Liver (tissue), 3 donors: ENCODE data around the gene SPEN.

Experiments used
- EGR1 ChIP-seq, 2 donors: IDR thresholded peaks; 2 replicates each; pipeline ENCODE4 v1.6.1; 2016 to 2018; ENCODE audit warnings: antibody characterized with exemption in 2 of 2, low read depth in 2 of 2
- FOXA1 ChIP-seq: IDR thresholded peaks from 2 replicates; pipeline ENCODE4 v1.6.1; 2016; ENCODE audit warnings: antibody characterized with exemption
- GABPA ChIP-seq, 2 donors: IDR thresholded peaks in 1 of 2; conservative IDR thresholded peaks in 1 of 2; 2 replicates each; pipeline ENCODE4 v1.6.1; 2016; ENCODE audit warnings: antibody characterized with exemption in 2 of 2, mild to moderate bottlenecking in 1 of 2, moderate library complexity in 1 of 2
- HNF4A ChIP-seq, 2 donors: conservative IDR thresholded peaks; 2 replicates each; pipeline ENCODE4 v1.6.1; 2016; ENCODE audit warnings: antibody characterized with exemption in 2 of 2, mild to moderate bottlenecking in 2 of 2
- JUND ChIP-seq, 2 donors: IDR thresholded peaks; 2 replicates each; pipeline ENCODE4 v1.6.1; 2016; ENCODE audit warnings: antibody characterized with exemption in 2 of 2
- RAD21 ChIP-seq, 2 donors: IDR thresholded peaks; 2 replicates each; pipeline ENCODE4 v1.6.1; 2016; ENCODE audit warnings: antibody characterized with exemption in 2 of 2, mild to moderate bottlenecking in 2 of 2
- SP1 ChIP-seq: IDR thresholded peaks from 2 replicates; pipeline ENCODE4 v1.6.1; 2018; ENCODE audit warnings: antibody characterized with exemption, mild to moderate bottlenecking
- TAF1 ChIP-seq: conservative IDR thresholded peaks from 2 replicates; pipeline ENCODE4 v1.6.1; 2016; ENCODE audit warnings: antibody characterized with exemption, mild to moderate bottlenecking
- YY1 ChIP-seq: IDR thresholded peaks from 2 replicates; pipeline ENCODE4 v1.6.1; 2016; ENCODE audit warnings: antibody characterized with exemption, mild to moderate bottlenecking
- TF ChIP-seq, protein P1 (sequence below): IDR thresholded peaks from 2 replicates; pipeline ENCODE4 v1.6.1; 2016; ENCODE audit warnings: antibody characterized with exemption, mild to moderate bottlenecking
- TF ChIP-seq, protein P2 (sequence below): fragments of 150-350 bp; IDR thresholded peaks from 2 replicates; pipeline ENCODE4 v1.5.1; 2017; ENCODE audit warnings: improper control_type of control experiment, low read depth, low read length; ENCODE audit not compliant: missing input control
- TF ChIP-seq, protein P3 (sequence below): IDR thresholded peaks from 2 replicates; pipeline ENCODE4 v1.6.1; 2016; ENCODE audit warnings: antibody characterized with exemption
- TF ChIP-seq, protein P4 (sequence below): IDR thresholded peaks from 2 replicates; pipeline ENCODE4 v1.6.1; 2016; ENCODE audit warnings: antibody characterized with exemption
- TF ChIP-seq, protein P5 (sequence below): IDR thresholded peaks from 2 replicates; pipeline ENCODE4 v1.6.1; 2016; ENCODE audit warnings: antibody characterized with exemption
- donor health status: healthy.
- donor health status: healthy.

DNA sequence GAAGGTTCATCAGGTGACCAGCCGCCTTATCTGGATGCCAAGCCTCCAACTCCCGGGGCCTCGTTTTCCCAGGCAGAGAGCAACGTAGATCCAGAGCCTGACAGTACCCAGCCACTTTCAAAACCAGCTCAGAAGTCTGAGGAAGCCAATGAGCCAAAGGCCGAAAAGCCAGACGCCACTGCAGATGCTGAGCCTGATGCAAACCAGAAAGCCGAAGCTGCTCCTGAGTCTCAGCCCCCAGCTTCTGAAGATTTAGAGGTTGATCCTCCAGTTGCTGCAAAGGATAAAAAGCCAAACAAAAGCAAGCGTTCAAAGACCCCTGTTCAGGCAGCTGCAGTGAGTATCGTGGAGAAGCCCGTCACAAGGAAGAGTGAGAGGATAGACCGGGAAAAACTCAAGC, 83.9 kb downstream of the SPEN start:
- TF ChIP-seq, protein P1, sequence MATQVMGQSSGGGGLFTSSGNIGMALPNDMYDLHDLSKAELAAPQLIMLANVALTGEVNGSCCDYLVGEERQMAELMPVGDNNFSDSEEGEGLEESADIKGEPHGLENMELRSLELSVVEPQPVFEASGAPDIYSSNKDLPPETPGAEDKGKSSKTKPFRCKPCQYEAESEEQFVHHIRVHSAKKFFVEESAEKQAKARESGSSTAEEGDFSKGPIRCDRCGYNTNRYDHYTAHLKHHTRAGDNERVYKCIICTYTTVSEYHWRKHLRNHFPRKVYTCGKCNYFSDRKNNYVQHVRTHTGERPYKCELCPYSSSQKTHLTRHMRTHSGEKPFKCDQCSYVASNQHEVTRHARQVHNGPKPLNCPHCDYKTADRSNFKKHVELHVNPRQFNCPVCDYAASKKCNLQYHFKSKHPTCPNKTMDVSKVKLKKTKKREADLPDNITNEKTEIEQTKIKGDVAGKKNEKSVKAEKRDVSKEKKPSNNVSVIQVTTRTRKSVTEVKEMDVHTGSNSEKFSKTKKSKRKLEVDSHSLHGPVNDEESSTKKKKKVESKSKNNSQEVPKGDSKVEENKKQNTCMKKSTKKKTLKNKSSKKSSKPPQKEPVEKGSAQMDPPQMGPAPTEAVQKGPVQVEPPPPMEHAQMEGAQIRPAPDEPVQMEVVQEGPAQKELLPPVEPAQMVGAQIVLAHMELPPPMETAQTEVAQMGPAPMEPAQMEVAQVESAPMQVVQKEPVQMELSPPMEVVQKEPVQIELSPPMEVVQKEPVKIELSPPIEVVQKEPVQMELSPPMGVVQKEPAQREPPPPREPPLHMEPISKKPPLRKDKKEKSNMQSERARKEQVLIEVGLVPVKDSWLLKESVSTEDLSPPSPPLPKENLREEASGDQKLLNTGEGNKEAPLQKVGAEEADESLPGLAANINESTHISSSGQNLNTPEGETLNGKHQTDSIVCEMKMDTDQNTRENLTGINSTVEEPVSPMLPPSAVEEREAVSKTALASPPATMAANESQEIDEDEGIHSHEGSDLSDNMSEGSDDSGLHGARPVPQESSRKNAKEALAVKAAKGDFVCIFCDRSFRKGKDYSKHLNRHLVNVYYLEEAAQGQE = no peak
- TF ChIP-seq, protein P2, sequence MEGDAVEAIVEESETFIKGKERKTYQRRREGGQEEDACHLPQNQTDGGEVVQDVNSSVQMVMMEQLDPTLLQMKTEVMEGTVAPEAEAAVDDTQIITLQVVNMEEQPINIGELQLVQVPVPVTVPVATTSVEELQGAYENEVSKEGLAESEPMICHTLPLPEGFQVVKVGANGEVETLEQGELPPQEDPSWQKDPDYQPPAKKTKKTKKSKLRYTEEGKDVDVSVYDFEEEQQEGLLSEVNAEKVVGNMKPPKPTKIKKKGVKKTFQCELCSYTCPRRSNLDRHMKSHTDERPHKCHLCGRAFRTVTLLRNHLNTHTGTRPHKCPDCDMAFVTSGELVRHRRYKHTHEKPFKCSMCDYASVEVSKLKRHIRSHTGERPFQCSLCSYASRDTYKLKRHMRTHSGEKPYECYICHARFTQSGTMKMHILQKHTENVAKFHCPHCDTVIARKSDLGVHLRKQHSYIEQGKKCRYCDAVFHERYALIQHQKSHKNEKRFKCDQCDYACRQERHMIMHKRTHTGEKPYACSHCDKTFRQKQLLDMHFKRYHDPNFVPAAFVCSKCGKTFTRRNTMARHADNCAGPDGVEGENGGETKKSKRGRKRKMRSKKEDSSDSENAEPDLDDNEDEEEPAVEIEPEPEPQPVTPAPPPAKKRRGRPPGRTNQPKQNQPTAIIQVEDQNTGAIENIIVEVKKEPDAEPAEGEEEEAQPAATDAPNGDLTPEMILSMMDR = no peak
- TF ChIP-seq, protein P3, sequence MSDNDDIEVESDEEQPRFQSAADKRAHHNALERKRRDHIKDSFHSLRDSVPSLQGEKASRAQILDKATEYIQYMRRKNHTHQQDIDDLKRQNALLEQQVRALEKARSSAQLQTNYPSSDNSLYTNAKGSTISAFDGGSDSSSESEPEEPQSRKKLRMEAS = no peak
- no peak for TF ChIP-seq SP1
- no peak for TF ChIP-seq GABPA (IDR thresholded peaks at IDR 0.05 in 1 of 2, conservative IDR thresholded peaks at IDR 0.05 in 1 of 2)
- no peak for TF ChIP-seq RAD21 (IDR thresholded peaks at IDR 0.05)
- no peak for TF ChIP-seq FOXA1
- no peak for TF ChIP-seq YY1
- TF ChIP-seq TAF1 = no peak
- no peak for TF ChIP-seq HNF4A (conservative IDR thresholded peaks at IDR 0.05)
- TF ChIP-seq, protein P4, sequence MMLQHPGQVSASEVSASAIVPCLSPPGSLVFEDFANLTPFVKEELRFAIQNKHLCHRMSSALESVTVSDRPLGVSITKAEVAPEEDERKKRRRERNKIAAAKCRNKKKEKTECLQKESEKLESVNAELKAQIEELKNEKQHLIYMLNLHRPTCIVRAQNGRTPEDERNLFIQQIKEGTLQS = no peak
- TF ChIP-seq, protein P5, sequence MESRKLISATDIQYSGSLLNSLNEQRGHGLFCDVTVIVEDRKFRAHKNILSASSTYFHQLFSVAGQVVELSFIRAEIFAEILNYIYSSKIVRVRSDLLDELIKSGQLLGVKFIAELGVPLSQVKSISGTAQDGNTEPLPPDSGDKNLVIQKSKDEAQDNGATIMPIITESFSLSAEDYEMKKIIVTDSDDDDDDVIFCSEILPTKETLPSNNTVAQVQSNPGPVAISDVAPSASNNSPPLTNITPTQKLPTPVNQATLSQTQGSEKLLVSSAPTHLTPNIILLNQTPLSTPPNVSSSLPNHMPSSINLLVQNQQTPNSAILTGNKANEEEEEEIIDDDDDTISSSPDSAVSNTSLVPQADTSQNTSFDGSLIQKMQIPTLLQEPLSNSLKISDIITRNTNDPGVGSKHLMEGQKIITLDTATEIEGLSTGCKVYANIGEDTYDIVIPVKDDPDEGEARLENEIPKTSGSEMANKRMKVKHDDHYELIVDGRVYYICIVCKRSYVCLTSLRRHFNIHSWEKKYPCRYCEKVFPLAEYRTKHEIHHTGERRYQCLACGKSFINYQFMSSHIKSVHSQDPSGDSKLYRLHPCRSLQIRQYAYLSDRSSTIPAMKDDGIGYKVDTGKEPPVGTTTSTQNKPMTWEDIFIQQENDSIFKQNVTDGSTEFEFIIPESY = no peak
- TF ChIP-seq EGR1 (IDR thresholded peaks at IDR 0.05; ENCODE audit: low read depth in 2 of 2) = no peak
- no peak for TF ChIP-seq JUND (IDR thresholded peaks at IDR 0.05)
